HG03095 (cell line): ENCODE results near the gene LRRC7.

Experiments used
- ATAC-seq: cut with Tn5 transposase; IDR thresholded peaks from one replicate; pipeline ENCODE4 v1.9.1; 2021; ENCODE audit warnings: moderate library complexity; ENCODE audit not compliant: unreplicated experiment

LRRC7 gene

DNA sequence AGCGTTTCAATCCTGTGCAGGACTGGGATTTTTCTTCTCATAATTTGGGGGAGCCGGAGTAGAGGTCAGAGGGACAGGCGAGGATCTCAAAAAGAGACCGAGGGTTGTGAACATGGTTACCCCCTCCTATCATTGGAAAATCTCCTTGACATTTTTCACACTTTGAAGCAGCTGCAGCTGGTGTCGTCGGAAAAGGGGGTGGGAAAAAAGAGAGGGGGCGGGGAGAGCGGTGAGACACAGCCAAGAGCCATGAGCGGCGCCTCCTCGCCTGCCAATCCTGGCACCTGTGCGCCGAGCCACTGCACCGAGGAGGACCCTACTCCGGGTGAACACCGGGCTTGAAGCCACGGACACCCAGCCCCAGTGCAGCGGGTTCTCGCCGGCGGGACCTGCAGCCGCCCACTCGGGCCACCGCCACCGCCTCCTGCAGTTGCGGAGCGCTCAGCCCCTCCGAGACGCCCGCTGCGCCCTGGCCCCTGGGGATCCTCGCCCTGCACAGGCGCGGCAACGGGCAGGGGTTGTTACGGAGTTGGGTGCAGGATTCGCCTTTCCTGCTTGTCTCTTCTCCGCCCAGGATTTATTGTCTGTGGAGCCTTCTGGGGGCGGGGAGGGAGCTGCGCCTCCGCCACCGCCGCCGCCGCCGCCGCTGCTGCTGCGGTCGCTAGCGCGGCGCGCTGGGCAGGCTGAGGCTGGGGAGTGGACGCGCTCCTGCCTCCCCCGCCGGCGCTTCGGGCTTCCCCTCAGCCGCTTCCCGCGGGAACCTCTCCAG is at the start of gene LRRC7:
Gene LRRC7 (plus strand): TSS at position 271 of the 769 bp plus-strand sequence. CDS start 718 bp downstream, outside the sequence.
- no peak for ATAC-seq

DNA sequence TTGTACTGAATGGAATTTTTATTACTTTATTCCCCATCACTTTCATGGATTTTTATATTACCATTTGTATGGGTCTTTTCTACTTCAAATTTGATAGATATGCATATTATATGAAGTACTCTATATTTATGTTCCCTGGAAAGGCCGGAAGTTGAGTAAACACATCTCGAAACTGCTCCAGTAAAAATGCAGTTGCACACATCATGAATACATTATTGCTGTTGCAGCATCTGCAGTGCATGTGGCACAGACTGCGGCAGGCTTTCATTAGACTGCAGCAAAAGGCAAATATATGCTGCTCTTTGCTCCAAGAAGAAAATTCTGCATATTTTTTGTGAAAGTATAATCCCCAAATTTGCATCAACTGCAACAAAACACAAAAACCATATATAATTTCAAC is 48.7 kb upstream of the LRRC7 start:
- no peak for ATAC-seq

DNA sequence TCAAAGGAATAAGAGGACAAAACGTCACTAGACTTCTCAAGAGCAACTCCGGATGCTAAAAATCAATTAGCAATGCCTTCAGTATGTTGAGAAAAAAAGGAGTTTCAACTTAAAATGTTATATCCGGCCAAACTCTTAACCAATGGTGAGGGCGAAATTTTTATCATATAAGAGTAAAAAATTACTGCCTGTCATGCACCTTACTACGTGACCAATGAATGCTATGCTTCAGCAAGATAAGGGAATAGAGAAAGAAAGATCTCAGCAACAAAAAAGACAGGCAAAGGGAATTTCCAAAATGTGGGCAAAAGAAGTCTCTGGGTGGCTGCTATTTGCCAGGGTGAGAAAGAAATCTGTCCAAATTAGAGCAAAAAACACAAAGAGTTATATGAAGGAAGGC is 47.4 kb upstream of the LRRC7 start:
- no peak for ATAC-seq

DNA sequence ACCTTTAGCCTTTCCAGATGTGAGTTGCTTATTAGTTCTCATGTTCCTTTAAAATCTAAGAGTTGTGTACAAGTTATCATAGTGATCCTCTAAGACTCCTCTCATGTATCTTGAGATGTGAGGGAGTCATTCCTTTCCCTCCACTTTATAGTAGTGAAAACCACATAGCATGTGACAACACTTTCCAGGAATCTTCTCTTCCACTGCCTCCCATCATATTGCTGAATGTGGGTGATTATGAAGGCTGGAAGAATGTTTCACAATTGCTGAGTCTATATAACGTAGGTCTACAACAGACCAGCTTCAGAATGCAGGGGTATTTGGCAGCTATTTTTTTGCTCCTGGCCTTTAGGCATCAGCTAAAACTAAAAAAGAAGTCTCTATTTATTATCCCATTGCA is 44.7 kb upstream of the LRRC7 start:
- no peak for ATAC-seq

DNA sequence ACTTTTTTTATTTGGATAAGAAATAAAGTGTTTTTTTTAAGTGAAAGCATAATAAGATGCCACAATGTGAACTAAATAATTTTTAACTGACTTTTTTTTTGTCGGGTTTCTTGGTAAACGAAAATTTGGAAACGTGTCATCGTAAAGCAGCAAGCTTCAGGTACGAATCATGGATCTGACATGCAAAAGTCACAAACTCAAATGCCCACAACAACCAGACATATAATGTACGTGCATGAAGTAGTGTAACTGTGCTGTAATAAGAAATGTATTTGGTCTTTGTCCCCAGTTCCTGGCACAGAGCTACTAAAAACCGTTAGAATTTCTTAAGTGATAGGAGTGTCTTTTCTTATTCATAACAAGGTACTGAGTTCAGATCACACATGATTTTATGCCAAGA is 44.3 kb upstream of the LRRC7 start:
- ATAC-seq = no peak

DNA sequence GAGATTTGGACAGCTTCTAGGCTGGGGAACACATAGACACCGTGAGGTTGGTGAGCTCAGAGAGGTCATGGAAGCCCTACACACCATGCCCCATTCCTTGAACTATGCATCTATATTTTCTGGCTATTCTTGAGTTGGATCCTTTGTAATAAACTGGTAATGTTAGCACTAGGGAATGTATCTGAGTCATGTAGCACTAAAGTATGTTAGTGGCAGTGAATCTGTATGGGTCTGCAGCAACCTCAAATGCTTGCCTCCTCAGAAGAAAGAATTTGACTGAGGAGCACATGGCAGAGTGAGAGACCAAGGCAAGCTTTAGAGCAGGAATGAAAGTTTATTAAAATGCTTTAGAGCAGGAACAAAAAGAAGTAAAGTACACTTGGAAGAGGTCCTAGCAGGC is 43.7 kb upstream of the LRRC7 start:
- no peak for ATAC-seq

DNA sequence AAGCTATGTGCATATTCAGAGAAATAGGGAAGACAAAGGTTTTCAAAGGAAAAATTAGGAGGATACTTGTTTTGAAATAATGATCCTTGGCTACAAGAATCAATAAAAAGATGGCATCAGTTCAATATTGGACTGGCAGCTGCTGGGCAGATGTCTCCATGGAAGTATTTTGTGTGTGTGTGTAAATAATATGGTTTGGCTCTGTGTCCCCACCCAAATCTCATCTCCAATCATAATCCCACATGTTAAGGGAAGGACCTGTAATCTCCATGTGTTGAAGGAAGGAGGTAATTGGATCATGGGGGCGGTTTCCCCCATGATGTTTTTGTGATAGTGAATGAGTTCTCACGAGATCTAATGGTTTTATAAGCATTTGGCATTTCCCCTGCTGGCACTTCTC is 40.4 kb upstream of the LRRC7 start:
- no peak for ATAC-seq

DNA sequence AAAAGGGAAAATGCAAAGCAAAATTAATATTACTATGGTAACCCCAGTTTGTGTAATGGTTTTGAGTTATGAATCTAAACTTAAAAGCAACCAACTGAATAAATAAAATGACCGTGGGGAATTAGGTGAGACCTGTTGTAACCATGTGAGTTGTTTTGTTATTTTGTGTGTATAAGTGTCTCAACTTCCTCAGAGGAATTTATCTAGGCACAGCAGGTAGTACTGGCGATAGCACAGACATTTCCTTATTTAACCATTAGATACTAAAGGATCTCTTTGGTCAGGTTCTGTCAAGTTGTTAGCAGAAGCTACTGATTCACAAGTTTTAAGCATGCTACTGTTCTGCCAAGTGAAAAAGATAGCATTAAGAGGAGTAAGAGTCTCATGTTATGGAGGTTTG is 39.3 kb upstream of the LRRC7 start:
- ATAC-seq = no peak

DNA sequence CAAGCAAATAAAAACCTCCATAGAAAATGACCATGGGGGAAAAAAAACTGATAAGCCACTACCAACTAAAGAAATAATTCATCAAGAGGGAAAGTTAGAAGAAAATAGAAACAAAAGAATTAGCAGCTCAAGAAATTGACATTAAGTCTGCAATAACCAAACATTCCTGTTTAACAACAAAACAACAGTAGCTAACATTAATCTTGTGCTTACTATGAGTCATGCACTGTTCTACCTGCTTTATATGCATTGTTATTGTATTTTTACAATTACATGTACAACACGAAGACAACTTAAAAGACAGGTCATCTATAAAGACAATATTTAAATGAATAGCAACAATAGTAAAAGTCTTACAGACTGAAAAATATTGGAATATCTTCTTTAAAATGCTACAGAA is 34.4 kb upstream of the LRRC7 start:
- ATAC-seq = no peak

DNA sequence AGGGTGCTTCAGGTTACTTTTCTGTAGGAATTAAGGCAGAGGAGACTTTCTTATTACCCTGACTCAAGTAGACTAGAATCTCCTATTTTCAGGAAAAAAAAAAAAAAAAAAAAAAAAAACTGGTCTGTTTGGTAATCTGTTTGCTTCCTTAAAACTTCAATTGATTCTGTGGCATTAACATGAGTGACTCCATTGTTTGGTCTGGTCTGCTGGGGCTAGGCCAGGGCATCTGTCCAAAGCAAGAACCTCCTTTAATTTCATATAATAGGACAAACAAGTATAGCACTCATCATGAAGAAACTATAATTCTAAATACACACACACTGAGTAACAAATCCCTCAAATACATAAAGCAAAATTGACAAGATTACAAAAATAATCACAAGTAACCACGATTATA is 32.9 kb upstream of the LRRC7 start:
- ATAC-seq = no peak

DNA sequence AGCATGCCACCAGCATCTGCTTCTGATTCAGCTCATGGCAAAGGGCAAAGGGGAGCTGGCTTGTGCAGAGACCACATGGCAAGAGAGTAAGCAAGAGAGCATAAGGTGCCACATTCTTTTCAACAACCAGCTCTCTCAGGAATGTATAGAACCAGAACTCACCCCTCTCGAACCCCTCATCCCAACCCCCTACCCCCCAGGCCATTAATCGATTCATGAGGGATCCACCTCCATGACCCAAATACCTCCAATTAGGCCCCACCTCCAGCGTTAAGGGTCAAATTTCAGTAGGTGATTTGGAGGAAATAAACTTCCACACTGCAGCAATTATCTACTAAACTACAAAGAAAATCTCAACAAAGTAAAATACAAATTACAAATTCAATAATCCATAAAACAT is 32.2 kb upstream of the LRRC7 start:
- ATAC-seq = no peak

DNA sequence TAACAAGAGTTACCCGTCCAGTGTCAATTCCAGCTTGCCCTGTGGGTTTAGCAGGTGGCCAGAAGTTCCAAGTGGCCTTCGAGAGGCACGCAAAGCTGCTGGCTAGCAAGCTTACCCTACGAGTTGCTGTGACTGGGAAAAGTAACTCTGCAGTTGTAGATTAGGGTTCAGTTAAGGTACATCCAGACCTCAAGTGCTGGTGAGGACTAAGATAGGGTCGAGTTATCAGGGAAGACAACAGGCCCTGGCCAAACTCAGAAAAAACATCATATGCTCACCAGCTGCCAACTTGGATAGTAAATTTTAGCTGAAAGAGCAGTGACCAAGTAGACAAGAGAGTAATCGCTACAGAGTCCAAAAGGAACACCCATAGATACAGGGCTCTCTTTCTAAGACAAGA is 27.7 kb upstream of the LRRC7 start:
- no peak for ATAC-seq

DNA sequence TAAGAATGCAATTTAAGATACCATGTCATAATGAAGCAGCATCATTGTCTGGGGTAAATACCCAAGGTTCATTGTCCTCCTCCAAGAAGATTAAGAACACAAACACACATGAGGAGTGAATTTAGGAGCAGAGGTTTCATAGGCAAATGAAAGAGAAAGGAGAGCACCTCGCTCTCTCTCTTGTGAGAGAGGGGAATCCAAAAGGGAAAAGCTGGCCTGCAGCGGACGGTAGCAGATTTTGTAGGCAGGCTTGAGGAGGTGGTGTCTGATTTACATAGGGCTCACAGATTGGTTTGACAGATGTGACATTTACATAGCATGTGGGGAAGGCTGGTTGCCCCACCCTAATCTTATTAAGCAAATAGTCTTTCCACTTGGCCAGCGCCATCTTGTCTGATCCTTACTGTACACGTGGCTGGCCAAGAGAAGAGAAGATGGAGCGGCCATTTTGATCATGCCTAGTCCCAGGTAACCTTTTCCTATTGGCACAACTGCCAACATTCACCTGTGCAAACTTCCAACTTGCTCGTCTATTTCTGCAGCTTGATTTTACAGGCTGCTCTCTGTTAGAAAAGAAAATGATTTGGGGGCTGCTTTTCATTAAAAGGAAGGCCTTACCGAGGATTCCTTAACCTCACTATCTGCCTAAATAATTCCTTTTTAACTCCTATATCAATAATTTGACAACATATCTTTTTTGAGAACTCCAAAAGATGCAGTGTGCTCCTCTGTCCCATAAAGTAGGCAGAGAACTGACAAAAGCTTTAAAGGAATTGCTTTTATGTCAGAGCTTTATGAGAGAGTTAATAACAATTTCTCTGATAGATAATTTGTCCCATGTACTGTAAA is 16.0 kb upstream of the LRRC7 start:
- ATAC-seq = no peak

DNA sequence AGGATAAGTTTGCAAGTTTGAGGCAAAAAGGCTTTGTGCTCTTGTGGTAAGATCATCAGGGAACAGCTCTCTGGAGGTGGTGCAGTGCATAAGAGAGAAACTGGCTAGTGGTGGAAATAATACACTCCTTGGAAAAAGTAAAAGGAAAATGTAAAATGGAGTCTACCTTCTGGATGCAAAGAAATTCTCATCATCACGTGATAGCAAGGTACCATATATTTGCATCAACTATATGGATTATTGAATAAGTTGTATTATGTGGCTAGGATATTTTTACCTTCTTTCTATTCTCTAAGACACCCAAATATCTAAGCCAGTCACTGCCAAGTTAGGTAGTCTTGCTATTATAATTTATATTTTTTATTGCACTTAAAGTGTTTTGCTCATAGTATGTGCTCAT is 14.0 kb upstream of the LRRC7 start:
- no peak for ATAC-seq

DNA sequence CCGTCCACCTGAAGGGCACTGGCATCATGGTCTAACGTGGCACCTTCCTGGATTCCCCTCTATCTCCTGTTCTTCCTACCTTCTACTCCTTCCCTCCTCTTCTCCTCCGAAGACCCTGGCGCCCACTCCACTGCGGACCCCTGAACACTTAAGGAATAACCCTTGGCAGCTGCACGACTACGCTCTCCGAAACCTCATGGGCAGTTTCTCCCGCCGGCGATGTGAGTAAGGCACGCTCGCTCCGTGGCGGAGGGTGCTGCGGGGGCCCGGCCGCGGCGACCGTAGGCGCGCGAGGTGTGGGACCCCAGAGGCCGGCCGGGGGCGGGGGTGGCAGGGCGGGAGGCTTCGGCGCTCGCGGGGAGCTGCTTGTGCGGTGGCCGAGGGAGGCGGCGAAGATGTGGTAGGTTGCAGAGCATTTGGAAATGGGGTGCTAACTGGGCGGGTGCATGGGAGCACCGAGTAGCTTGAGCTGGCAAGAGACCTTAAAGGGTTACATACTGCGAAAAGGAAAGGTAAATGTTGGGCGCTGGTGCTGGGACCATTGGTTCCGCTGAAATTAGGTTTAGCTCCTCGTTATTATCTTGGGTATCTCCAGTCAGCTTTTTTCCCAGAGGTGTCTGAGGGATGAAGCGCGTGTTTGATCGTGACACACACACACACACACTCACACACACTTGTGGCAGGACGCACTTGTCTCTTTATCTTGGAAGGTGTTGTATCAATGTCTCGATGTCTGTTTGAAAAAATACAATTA is 876 bp downstream of the LRRC7 start:
- ATAC-seq = no peak

DNA sequence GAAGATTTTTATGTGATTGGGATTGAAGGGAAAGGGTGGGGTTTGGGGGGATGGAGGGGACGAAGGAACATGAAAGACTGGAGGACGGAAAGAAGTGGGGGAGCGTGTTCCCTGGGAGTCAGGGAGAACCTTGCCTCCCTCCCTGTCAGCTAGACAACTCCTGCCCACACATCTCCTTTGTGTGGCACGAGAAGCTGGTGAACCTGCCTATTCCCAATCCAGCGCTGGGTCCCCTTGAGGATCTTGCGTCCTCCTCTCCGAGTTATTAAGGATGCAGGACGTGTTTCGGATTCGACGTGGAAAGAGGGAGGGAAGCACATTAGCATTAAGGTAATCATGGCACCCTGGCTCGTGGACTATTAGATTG is 1.4 kb downstream of the LRRC7 start:
- no peak for ATAC-seq

DNA sequence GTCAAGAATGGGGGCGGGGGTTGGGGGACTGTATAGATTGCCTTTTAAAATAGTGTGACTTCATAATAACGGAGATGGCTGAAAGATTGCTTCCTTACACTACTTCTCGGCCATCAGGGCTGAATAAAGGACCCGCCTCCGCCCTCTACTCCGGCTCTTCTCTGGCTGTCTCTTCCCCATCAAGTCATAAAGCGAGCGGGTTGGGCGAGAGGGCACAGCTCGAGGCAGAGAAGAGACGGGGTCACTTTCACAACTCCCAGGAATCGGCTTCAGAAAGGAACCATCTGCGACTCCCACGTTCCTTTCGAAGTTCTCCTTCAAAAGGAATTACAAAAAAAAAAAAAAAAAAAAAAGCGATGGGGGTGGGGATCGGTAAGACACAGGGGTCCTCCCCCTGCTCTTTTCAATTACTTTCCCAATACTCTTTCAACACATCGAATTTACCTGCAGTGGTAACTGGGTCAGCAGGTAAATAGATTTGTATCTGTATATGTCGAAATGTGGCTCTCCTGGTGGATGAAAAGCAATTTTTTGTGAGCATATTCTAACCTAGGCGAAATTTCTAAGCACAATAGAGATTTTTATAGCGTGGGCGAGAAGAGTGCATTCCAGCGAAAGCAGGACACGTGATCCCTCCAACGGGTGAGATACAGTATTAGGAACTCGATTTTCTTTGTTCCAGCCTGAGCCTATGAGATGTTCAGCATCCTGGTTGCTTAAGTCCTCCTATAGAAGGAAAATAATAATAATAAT is 2.0 kb downstream of the LRRC7 start:
- no peak for ATAC-seq

DNA sequence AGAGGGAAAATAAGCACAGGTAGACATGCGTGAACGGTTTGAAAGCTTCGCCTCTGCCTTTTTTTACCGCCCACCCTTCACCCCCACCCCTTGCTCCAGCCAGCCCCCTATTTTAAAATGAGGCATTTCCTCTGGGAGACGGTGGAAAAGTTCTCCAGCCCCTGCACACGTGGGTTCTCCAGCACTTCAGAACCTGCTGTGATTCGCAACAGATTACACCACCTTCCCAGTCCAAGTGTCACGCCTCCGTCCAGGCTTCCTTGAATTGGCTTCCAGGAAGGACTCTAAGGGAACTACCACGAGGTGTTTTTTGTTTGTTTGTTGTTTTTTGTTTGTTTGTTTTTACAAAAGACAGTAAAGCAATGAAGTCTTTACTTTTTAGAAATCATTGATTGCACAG is 2.6 kb downstream of the LRRC7 start:
- ATAC-seq = no peak

DNA sequence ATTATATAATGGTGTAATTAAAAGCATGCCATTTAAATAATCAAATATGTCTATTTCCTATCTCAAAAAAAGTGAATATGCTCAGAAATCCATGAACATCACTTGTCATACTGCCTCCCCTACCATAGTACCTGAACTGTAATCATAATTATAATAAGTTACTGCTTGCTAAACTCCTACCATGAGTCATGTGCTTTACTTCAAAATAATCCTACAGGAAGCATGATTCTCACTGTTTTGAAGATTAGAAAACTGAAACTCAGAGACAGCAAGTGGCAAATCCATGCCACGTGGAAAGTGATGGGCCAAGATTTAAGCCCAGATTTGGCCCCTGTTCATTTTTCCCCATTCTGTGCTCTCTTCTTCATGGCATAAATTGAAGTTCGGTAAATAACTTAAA is 5.2 kb downstream of the LRRC7 start:
- ATAC-seq = no peak

DNA sequence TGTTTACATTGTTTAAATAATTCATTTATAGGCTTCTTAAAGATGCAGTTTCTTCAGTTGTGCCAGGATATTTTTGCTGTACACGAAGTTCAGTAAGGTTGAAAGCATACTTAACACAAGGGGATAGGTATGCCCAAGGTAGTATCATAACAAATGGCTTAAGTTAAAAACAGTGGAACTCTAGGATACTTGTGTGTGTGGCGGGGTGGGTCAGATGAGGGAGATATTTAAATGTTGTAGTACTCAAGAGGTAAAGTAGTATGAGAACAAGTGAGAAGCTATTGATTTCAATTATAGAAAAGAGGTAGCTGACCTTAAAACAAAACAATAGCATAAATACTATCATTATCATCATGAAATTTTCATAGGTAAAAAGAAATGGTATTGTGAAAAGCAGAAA is 6.2 kb downstream of the LRRC7 start:
- ATAC-seq = no peak

DNA sequence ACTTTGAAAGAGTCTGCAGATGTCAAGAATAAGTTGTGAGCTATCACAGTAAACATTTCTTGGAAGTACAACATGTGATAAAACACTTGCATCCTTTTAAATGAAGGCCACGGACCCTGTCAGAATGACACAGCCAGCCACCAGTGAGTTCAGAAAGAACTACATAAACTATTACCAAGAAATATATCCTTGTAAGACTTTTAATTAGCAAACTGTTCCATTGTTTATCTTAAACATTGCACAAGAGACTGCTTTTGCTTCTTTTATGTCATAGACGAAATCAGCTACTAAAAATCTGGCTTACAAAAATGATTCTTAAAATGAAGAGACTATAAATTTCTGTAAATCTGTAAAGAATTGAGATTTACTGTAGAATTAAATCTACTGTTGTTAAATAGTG is 17.9 kb downstream of the LRRC7 start:
- ATAC-seq = no peak
